B cell (primary cell): ENCODE measurements around the gene TESK2. TPM values are rescaled to one million over a fixed set of nuclear protein-coding genes. Genes with fewer than 3 reads are reported as not detected.

ENCODE experiments used
- ATAC-seq: fragments of 200-7000 bp; cut with Tn5 transposase; one replicate; pipeline ENCODE4 v1.10.0; 2021; ENCODE audit warnings: low read depth, mild to moderate bottlenecking, moderate number of reproducible peaks, moderate library complexity
- CTCF ChIA-PET: fragments of 350-600 bp; sonication (Branson Sonifier 250); formaldehyde crosslinking; loops from one replicate; lab custom pipeline; 2021; ENCODE audit warnings: antibody characterized with exemption, inconsistent platforms; lab: Charles Lee
- POLR2A ChIA-PET: fragments of 350-600 bp; sonication (Branson Sonifier 250); formaldehyde crosslinking; loops from one replicate; lab custom pipeline; 2021; ENCODE audit warnings: antibody characterized with exemption; lab: Charles Lee
- DNase-seq: peaks from one replicate; pipeline ENCODE4 v3.0.0; 2013
- H2AFZ ChIP-seq: 2 replicates; pipeline ENCODE4 v1.6.1; 2012; ENCODE audit warnings: mild to moderate bottlenecking, low read depth, low read length; ENCODE audit not compliant: insufficient read depth, poor library complexity, severe bottlenecking
- H3K27ac ChIP-seq, 2 donors: 1 replicate in 1 of 2; 2 replicates in 1 of 2; pipeline ENCODE4 v1.5.1; 2012 to 2013; ENCODE audit warnings: low read length in 2 of 2, mild to moderate bottlenecking in 2 of 2, moderate library complexity in 1 of 2
- H3K27me3 ChIP-seq, 4 experiments: fragments of 200-600 bp in 1 of 4; sonication (generic) in 1 of 4; replicated peaks in 1 of 4; 1 replicate in 2 of 4; 2 replicates in 2 of 4; pipeline versions ENCODE4 v1.6.1 to v1.7.0; 2013 to 2016; ENCODE audit warnings: low read length in 3 of 4, mild to moderate bottlenecking in 2 of 4, mixed read lengths in 1 of 4, moderate library complexity in 1 of 4; ENCODE audit not compliant: insufficient read depth in 4 of 4, control insufficient read depth in 3 of 4; ENCODE audit errors: control extremely low read depth in 1 of 4
- H3K36me3 ChIP-seq, 2 experiments: replicated peaks in 1 of 2; 1 replicate in 1 of 2; 2 replicates in 1 of 2; pipeline versions ENCODE4 v1.6.1 to v1.7.1; 2013; ENCODE audit warnings: low read length in 1 of 2; ENCODE audit not compliant: insufficient read depth in 2 of 2, control insufficient read depth in 1 of 2; ENCODE audit errors: control extremely low read depth in 1 of 2, extremely low read depth in 1 of 2
- H3K4me1 ChIP-seq, 2 donors: fragments of 200-600 bp in 1 of 2; sonication (generic) in 1 of 2; 1 replicate in 1 of 2; 2 replicates in 1 of 2; pipeline versions ENCODE4 v1.5.1 to v1.6.1; 2013 to 2017; ENCODE audit warnings: low read length in 2 of 2; ENCODE audit not compliant: control insufficient read depth in 2 of 2, insufficient read depth in 2 of 2
- H3K4me2 ChIP-seq: replicated peaks from 2 replicates; pipeline ENCODE3; 2012; ENCODE audit warnings: mild to moderate bottlenecking, low read depth, low read length; ENCODE audit not compliant: poor library complexity, severe bottlenecking
- H3K4me3 ChIP-seq, 5 experiments: fragments of 200-600 bp in 1 of 5; sonication (generic) in 1 of 5; 1 replicate in 3 of 5; 2 replicates in 2 of 5; pipeline versions ENCODE4 v1.5.1 to v1.7.0; 2011 to 2016; ENCODE audit warnings: low read length in 4 of 5, mild to moderate bottlenecking in 4 of 5, low read depth in 2 of 5, control low read depth in 1 of 5, moderate library complexity in 1 of 5; ENCODE audit not compliant: insufficient read depth in 1 of 5; ENCODE audit errors: control extremely low read depth in 1 of 5, extremely low read depth in 1 of 5
- H3K79me2 ChIP-seq: fragments of 200-600 bp; sonication (generic); one replicate; pipeline ENCODE4 v1.6.0; 2016; ENCODE audit warnings: low read length; ENCODE audit not compliant: control insufficient read depth, insufficient read depth
- H3K9ac ChIP-seq: fragments of 200-600 bp; sonication (generic); 2 replicates; pipeline ENCODE4 v1.6.1; 2017; ENCODE audit warnings: mild to moderate bottlenecking, low read length, moderate library complexity
- H3K9me3 ChIP-seq, 3 donors: one replicate each; pipeline versions ENCODE4 v1.6.1 to v1.7.1; 2013; ENCODE audit warnings: low read length in 2 of 3; ENCODE audit not compliant: control insufficient read depth in 2 of 3, insufficient read depth in 1 of 3; ENCODE audit errors: control extremely low read depth in 1 of 3
- H4K20me1 ChIP-seq: 2 replicates; pipeline ENCODE4 v1.6.0; 2012; ENCODE audit warnings: mild to moderate bottlenecking, low read length; ENCODE audit not compliant: insufficient read depth, control insufficient read depth, poor library complexity, severe bottlenecking
- H3K27ac Mint-ChIP-seq: one replicate; pipeline ENCODE4 v1.8.0; 2021; ENCODE audit warnings: mixed read lengths
- H3K27me3 Mint-ChIP-seq: one replicate; pipeline ENCODE4 v1.8.0; 2021; ENCODE audit warnings: mixed read lengths
- H3K4me1 Mint-ChIP-seq: one replicate; pipeline ENCODE4 v1.8.0; 2021; ENCODE audit warnings: mixed read lengths
- H3K4me3 Mint-ChIP-seq: one replicate; pipeline ENCODE4 v1.8.0; 2021; ENCODE audit warnings: mixed read lengths
- H3K9me3 Mint-ChIP-seq: one replicate; pipeline ENCODE4 v1.8.0; 2022; ENCODE audit warnings: mixed read lengths; ENCODE audit not compliant: insufficient read depth
- CTCF ChIP-seq: fragments of 200-600 bp; IDR thresholded peaks from one replicate; pipeline ENCODE4 v1.8.0; 2022; ENCODE audit warnings: antibody characterized with exemption, mild to moderate bottlenecking
- EZH2 ChIP-seq: IDR thresholded peaks from 2 replicates; pipeline ENCODE4 v1.6.1; 2012; ENCODE audit warnings: borderline replicate concordance, low read depth, mild to moderate bottlenecking, moderate library complexity, low read length; ENCODE audit not compliant: insufficient read depth, poor library complexity, severe bottlenecking
- WGBS: methylation state at CpG from one replicate; pipeline ENCODE4 v1.1.5; 2013; ENCODE audit warnings: missing lambda C conversion rate; ENCODE audit not compliant: insufficient coverage; 5-methylcytosine and 5-hydroxymethylcytosine counted together
- intact Hi-C: fragments of 100-400 bp; cut with micrococcal nuclease; formaldehyde crosslinking; loops from one replicate; pipeline ENCODE4 v1.10.0; 2022
- polyA plus RNA-seq: library from polyadenylated mRNA; depleted of rRNA; stranded (reverse); fragments of >200 nt; gene quantifications from 2 replicates; pipeline ENCODE4 v1.2.3, GENCODE V29; 2012
- total RNA-seq, 2 donors: library from RNA; stranded (reverse); fragments of 120-200 nt in 1 of 2; gene quantifications; 1 replicate in 1 of 2; 2 replicates in 1 of 2; pipeline versions ENCODE4 v1.2.3 to v1.2.4, GENCODE V29; 2013 to 2022

Gene TESK2
- total and polyA plus RNA-seq, 2 donors (not counting 1 experiment from before 2014, with no cell fraction given), result 21.7 to 27.0 TPM

GRCh38 chr1:45492691-45493090 lies 1.7 kb upstream of the TESK2 start:
- Histone ChIP-seq H3K4me1 (peaks cover 28% of the 10 kb centered on the region in 2 donors), H2AFZ (no peak overlapping the region), H3K9ac (no peak overlapping the region), H3K79me2 (peaks cover 44% of the 10 kb centered on the region), H3K4me3 (no peak overlapping the region), H3K4me2 (no peak overlapping the region), H3K27ac (no peak overlapping the region), H3K27me3 (no peaks in the 10 kb centered on the region), H3K9me3 (no peaks in the 10 kb centered on the region), H3K36me3 (peaks cover 0 to 19% of the 10 kb centered on the region in 2 experiments), H4K20me1 (peaks cover 10% of the 10 kb centered on the region)
- intact Hi-C loops, result loop anchor here (1.0 to 5.0 kb wide), 3 partner anchors 133 to 1135 kb away; partner anchors contain the start of genes ERI3 and RNU5D-1
- ATAC-seq (no peak), DNase-seq (no peak)
- ChIA-PET POLR2A (interaction anchor here (0.5 to 4.0 kb wide), 12 partner anchors 7 to 478 kb away, joined by 3 to 33 read pairs (median 4); partner anchors contain the start of genes CCDC163, MMACHC, MUTYH and PRDX1), CTCF (interaction anchor here (0.5 to 11.0 kb wide), 47 partner anchors 9 to 789 kb away, joined by 3 to 478 read pairs (median 6); partner anchors contain the start of genes AKR1A1, HECTD3, MUTYH and NASP)
- peaks cover 17% of the 10 kb centered on the region for H3K4me1 Mint-ChIP-seq
- TF ChIP-seq EZH2, result no peak
- TF ChIP-seq CTCF, result no peak
- H3K27me3 Mint-ChIP-seq, result no peaks in the 10 kb centered on the region
- H3K27ac Mint-ChIP-seq, result peak overlapping the region; percentile 74
- no CpG with 5 or more reads among the region's 3 CpGs for WGBS
- no peaks in the 10 kb centered on the region for H3K9me3 Mint-ChIP-seq
- H3K4me3 Mint-ChIP-seq, result peak overlapping the region; percentile 40
